GM18526 (cell line): ENCODE data around the gene SLC9A1.

Experiments
- POLR2A ChIP-seq: IDR thresholded peaks from 3 replicates; pipeline ENCODE4 v1.6.1; 2011; ENCODE audit not compliant: insufficient read length; ENCODE audit errors: extremely low read depth

SLC9A1 gene

GRCh38 chr1:27141266-27142003 is 13.5 kb downstream of the SLC9A1 start:
- TF ChIP-seq POLR2A = no peak

- TF ChIP-seq POLR2A = no peak
Observed at GRCh38 chr1:27139980-27140379, 14.9 kb downstream of the SLC9A1 start.

GRCh38 chr1:27138927-27139326 is 16.0 kb downstream of the SLC9A1 start:
- no peak for TF ChIP-seq POLR2A

- no peak for TF ChIP-seq POLR2A
Observed at GRCh38 chr1:27138368-27138767, 16.6 kb downstream of the SLC9A1 start.

- TF ChIP-seq POLR2A = no peak
Observed at GRCh38 chr1:27137544-27138075, 17.3 kb downstream of the SLC9A1 start.

GRCh38 chr1:27136998-27137542 is 17.9 kb downstream of the SLC9A1 start:
- TF ChIP-seq POLR2A = peak; percentile 49

GRCh38 chr1:27136236-27136551 is 18.7 kb downstream of the SLC9A1 start:
- TF ChIP-seq POLR2A = no peak

GRCh38 chr1:27135541-27136235 is 19.2 kb downstream of the SLC9A1 start:
- no peak for TF ChIP-seq POLR2A

- no peak for TF ChIP-seq POLR2A
Observed at GRCh38 chr1:27133991-27134390, 20.9 kb downstream of the SLC9A1 start.

GRCh38 chr1:27133158-27133557 is 21.8 kb downstream of the SLC9A1 start:
- no peak for TF ChIP-seq POLR2A

- TF ChIP-seq POLR2A = no peak
Observed at GRCh38 chr1:27132624-27133023, 22.3 kb downstream of the SLC9A1 start.

GRCh38 chr1:27132147-27132546 is 22.8 kb downstream of the SLC9A1 start:
- no peak for TF ChIP-seq POLR2A

- no peak for TF ChIP-seq POLR2A
Observed at GRCh38 chr1:27130798-27131197, 24.1 kb downstream of the SLC9A1 start.

GRCh38 chr1:27129225-27129624 is 25.7 kb downstream of the SLC9A1 start:
- TF ChIP-seq POLR2A = no peak

GRCh38 chr1:27127419-27127818 is 27.5 kb downstream of the SLC9A1 start:
- no peak for TF ChIP-seq POLR2A

- no peak for TF ChIP-seq POLR2A
Observed at GRCh38 chr1:27126391-27126790, 28.5 kb downstream of the SLC9A1 start.

- TF ChIP-seq POLR2A = no peak
Observed at GRCh38 chr1:27124405-27124804, 30.5 kb downstream of the SLC9A1 start.

- no peak for TF ChIP-seq POLR2A
Observed at GRCh38 chr1:27122652-27123051, 32.3 kb downstream of the SLC9A1 start.
